ENCODE data around the gene POLRMT. TPM values are rescaled to one million over a fixed set of nuclear protein-coding genes. Genes with fewer than 3 reads are reported as not detected.

POLRMT gene
- polyA plus RNA-seq, 1 donor from 2014 or later, result 41.9 TPM

DNA sequence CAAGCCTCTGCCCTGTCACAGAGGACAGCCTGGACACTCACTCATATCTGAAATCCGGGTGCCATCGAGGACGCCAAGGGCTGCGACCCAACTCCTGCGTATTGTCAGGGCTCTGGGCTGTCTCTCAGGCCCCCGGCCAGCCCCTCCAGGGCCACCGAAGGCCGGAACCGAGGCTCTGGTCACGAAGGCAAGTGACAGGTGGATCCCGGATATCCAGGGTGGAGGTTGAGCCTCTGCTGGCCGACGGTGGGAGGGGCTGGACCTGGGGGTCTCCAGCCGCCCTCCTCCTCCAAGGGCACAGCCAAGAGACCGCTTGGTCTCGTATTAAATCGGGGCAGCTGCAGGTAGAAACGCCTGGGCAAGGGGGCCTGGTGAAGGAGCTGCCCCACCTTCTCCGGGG is 24.3 kb upstream of the POLRMT start:
- Mint-ChIP-seq H3K27me3 (no peaks in the 10 kb centered on the region), H3K27ac (peak overlapping the region in 2 of 3 donors; percentile 43 to 100), H3K4me1 (peaks cover 16 to 21% (median 18%) of the 10 kb centered on the region in 3 donors), H3K9me3 (no peaks in the 10 kb centered on the region), H3K36me3 (peaks cover 5% of the 10 kb centered on the region), H3K4me3 (peak overlapping the region in 2 of 4 donors; percentile 48 to 77)

- Mint-ChIP-seq H3K4me1 (peaks cover 16 to 21% (median 18%) of the 10 kb centered on the region in 3 donors), H3K9me3 (no peaks in the 10 kb centered on the region), H3K36me3 (peaks cover 5% of the 10 kb centered on the region), H3K27me3 (no peaks in the 10 kb centered on the region), H3K4me3 (peak overlapping the region in 3 of 4 donors; percentile 48 to 93 (median 54)), H3K27ac (peak overlapping the region; percentile 39 to 100 (median 43))
Observed at GRCh38 chr19:656751-657559, 23.6 kb upstream of the POLRMT start.

DNA sequence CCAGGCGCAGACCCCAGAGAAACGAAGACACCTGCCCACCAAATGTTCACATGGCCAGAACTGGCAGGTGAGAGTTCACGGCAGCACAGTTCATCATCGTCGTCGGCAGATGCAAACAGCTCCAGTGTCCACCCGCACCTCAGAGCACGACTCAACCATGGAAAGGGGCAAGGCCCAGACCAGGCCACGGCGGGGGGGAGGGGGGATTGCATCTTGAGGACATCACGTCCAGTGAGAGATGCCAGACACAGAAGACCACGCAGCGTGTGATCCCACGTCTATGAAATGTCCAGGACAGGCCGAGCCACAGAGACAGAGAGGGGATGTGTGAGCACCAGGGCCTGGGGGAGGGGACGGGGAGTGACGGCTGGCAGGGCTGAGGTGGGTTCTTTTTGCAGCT is 22.4 kb upstream of the POLRMT start:
- Mint-ChIP-seq H3K4me3 (peak overlapping the region in 2 of 4 donors; percentile 28 to 76), H3K4me1 (peaks cover 12 to 21% (median 16%) of the 10 kb centered on the region in 3 donors), H3K27me3 (no peaks in the 10 kb centered on the region), H3K9me3 (no peaks in the 10 kb centered on the region), H3K27ac (peak overlapping the region in 2 of 3 donors; percentile 84 to 86), H3K36me3 (peaks cover 4% of the 10 kb centered on the region)

DNA sequence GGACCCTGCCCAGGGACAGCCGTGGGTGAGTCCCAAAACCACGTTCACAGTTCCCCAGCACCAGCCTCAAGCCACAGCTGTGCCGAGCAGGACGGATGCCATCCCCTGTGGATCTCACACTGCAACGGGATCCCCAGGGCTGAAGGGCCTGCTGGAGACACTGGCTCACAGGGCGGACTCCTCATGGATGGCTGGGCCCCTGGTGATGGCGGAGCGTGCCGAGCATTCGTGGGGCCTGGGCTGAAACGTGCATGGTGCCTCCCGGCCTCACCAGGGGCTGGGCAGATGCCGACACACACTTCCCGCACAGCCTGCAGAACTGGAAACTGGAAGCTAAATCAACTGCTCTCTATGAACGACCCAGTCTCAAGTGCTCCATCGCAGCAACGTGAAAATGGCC is 20.1 kb upstream of the POLRMT start:
- Mint-ChIP-seq H3K9me3 (no peaks in the 10 kb centered on the region), H3K4me3 (no peak overlapping the region), H3K27ac (peak overlapping the region in 1 of 3 donors; percentile 9), H3K27me3 (no peaks in the 10 kb centered on the region), H3K36me3 (peaks cover 1% of the 10 kb centered on the region), H3K4me1 (peaks cover 0 to 11% (median 10%) of the 10 kb centered on the region in 3 donors)

- no peaks in the 10 kb centered on the region for H3K9me3 Mint-ChIP-seq
- H3K4me1 Mint-ChIP-seq, result peaks cover 0 to 11% (median 10%) of the 10 kb centered on the region in 3 donors
- H3K4me3 Mint-ChIP-seq, result no peak overlapping the region
- peaks cover 3% of the 10 kb centered on the region for H3K36me3 Mint-ChIP-seq
- H3K27ac Mint-ChIP-seq, result no peak overlapping the region
- no peaks in the 10 kb centered on the region for H3K27me3 Mint-ChIP-seq
Observed at GRCh38 chr19:652467-653389, 19.4 kb upstream of the POLRMT start.

GRCh38 chr19:651991-652390 is 18.7 kb upstream of the POLRMT start:
- Mint-ChIP-seq H3K27ac (no peak overlapping the region), H3K4me3 (no peak overlapping the region), H3K36me3 (peaks cover 3% of the 10 kb centered on the region), H3K9me3 (no peaks in the 10 kb centered on the region), H3K27me3 (no peaks in the 10 kb centered on the region), H3K4me1 (peaks cover 0 to 8% (median 7%) of the 10 kb centered on the region in 3 donors)

DNA sequence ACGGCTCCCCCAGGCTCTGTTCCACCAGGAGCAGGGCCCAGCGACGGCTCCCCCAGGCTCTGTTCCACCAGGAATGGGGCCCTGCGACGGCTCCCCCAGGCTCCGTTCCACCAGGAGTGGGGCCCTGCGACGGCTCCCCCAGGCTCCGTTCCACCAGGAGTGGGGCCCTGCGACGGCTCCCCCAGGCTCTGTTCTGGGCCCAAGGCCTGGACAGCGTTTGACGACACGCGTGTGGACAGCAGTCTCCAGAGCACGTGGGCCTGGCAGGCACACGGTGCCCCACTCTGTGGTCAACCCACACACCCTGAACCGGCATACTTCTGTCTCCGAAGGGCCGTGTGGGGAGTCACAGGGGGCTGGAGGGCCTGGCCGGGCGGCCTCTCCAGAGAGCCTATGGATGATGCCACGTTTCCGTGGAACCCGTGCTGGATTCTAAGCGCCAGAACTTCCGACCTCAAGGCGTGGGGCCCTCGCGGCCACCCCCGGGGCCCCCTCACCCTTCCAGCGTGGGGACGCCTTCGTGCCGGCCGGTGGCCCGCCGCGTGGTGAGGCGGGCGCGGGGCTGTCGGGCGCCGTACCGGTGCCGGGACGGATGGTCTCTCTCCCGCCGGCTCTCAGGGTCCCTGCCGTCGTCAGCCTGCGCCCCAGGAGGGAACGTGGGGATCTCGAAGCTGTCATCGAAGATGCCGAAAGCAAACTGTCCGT is 17.9 kb upstream of the POLRMT start:
- H3K27ac Mint-ChIP-seq, result no peak overlapping the region
- no peaks in the 10 kb centered on the region for H3K27me3 Mint-ChIP-seq
- H3K4me1 Mint-ChIP-seq, result peaks cover 0 to 4% (median 4%) of the 10 kb centered on the region in 3 donors
- H3K9me3 Mint-ChIP-seq, result no peaks in the 10 kb centered on the region
- H3K36me3 Mint-ChIP-seq, result peaks cover 3% of the 10 kb centered on the region
- peak overlapping the region in 1 of 4 donors; percentile 68 for H3K4me3 Mint-ChIP-seq

DNA sequence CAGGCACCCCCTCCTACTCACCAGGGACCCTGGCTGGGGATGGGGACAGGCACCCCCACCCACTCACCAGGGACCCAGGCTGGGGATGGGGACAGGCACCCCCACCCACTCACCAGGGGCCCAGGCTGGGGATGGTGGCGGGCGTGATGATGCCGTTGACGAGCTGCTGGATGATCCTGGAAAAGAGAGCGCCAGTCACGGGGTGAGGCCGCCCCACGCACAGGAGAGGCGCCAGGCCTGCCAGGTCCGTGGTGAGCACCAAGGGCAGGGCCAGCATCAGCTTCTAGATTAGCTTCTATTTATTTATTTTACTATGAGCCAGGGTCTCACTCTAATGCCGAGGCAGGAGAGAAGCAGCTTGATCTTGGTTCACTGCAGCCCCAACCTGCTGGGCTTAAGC is 16.8 kb upstream of the POLRMT start:
- Mint-ChIP-seq H3K9me3 (no peaks in the 10 kb centered on the region), H3K27me3 (no peaks in the 10 kb centered on the region), H3K27ac (peak overlapping the region in 1 of 3 donors; percentile 64), H3K4me1 (peaks cover 0 to 4% (median 2%) of the 10 kb centered on the region in 3 donors), H3K36me3 (peaks cover 6% of the 10 kb centered on the region), H3K4me3 (no peak overlapping the region)

GRCh38 chr19:648904-649801 is 15.8 kb upstream of the POLRMT start:
- Mint-ChIP-seq H3K9me3 (no peaks in the 10 kb centered on the region), H3K27me3 (no peaks in the 10 kb centered on the region), H3K4me1 (peaks cover 0 to 7% (median 6%) of the 10 kb centered on the region in 3 donors), H3K4me3 (peak overlapping the region in 1 of 4 donors; percentile 49), H3K27ac (peak overlapping the region in 1 of 3 donors; percentile 10), H3K36me3 (peaks cover 4% of the 10 kb centered on the region)

DNA sequence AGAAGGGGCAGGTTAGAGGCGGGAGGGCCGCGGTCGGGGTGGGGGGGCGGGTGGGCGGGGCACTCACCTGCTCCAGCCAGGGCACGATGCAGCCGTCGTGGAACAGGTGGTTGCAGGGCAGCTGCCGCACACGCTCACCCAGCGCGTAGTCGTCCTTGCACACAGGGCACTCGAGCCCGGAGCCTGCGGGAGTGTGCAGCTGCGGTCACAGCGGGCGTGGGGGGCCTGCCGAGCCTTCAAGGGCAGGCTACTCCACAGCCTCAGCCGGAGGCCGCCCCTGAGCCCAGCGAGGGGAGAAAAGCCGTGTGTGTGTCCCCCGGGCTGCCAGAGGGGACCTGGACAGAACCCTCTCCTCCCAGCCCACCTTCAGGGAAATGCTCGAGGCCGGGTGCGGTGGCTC is 15.0 kb upstream of the POLRMT start:
- Mint-ChIP-seq H3K9me3 (no peaks in the 10 kb centered on the region), H3K4me3 (no peak overlapping the region), H3K27ac (peak overlapping the region in 2 of 3 donors; percentile 10 to 69), H3K36me3 (peaks cover 4% of the 10 kb centered on the region), H3K4me1 (peaks cover 0 to 6% (median 6%) of the 10 kb centered on the region in 3 donors), H3K27me3 (no peaks in the 10 kb centered on the region)

- Mint-ChIP-seq H3K4me3 (no peak overlapping the region), H3K36me3 (peaks cover 4% of the 10 kb centered on the region), H3K27ac (peak overlapping the region; percentile 60 to 84 (median 69)), H3K27me3 (no peaks in the 10 kb centered on the region), H3K4me1 (peaks cover 0 to 6% (median 6%) of the 10 kb centered on the region in 3 donors), H3K9me3 (no peaks in the 10 kb centered on the region)
Observed at GRCh38 chr19:647566-648284, 14.4 kb upstream of the POLRMT start.

- Mint-ChIP-seq H3K36me3 (peaks cover 4% of the 10 kb centered on the region), H3K4me1 (peaks cover 0 to 6% (median 6%) of the 10 kb centered on the region in 3 donors), H3K27ac (peak overlapping the region; percentile 60 to 67 (median 63)), H3K9me3 (no peaks in the 10 kb centered on the region), H3K4me3 (no peak overlapping the region), H3K27me3 (no peaks in the 10 kb centered on the region)
Observed at GRCh38 chr19:646779-647565, 13.6 kb upstream of the POLRMT start.
